A549 (cell line): ENCODE data around the gene HRH1. TPM values are rescaled to one million over a fixed set of nuclear protein-coding genes. Genes with fewer than 3 reads are reported as not detected.
"Not testable (repeated sequence)": the region's sequence is repeated elsewhere in the genome, so short reads cannot be mapped to it uniquely, and the experiment has no call there.

Experiments
- ATAC-seq, 2 experiments: fragments of 200-7000 bp in 1 of 2; fragments of >200 bp in 1 of 2; cut with Nextera tagmentation in 1 of 2; cut with Tn5 transposase in 1 of 2; 3 replicates each; pipeline versions ENCODE4 v1.8.0 to v1.9.1; 2018 to 2020; ENCODE audit warnings: mild to moderate bottlenecking in 1 of 2, moderate library complexity in 1 of 2
- CTCF ChIA-PET: fragments of 300-600 bp; sonication (Branson Sonifier 250); formaldehyde crosslinking; extraction: SDS; loops from one replicate; lab custom pipeline; 2021; ENCODE audit warnings: antibody characterized with exemption, inconsistent platforms; lab: Yijun Ruan, JAX
- POLR2A ChIA-PET: fragments of 350-600 bp; formaldehyde crosslinking; extraction: SDS; loops from one replicate; lab custom pipeline; 2021; ENCODE audit warnings: antibody characterized with exemption, inconsistent platforms; lab: Yijun Ruan, JAX
- DNase-seq, 2 experiments: peaks; one replicate each; pipeline versions ENCODE4 v3.0.0 to v3.0.0-alpha.2; 2011 to 2016; ENCODE audit warnings: low read depth in 1 of 2, low spot score in 1 of 2
- FAIRE-seq: peaks from 2 replicates; lab custom pipeline; 2011; peaks lifted over from hg19 to GRCh38; lab: Jason Lieb, UNC
- H3K27ac ChIP-seq, 2 experiments: fragments of >200 bp; sonication (Bioruptor Twin); formaldehyde crosslinking; 3 replicates each; pipeline ENCODE4 v1.5.1; 2016 to 2017
- H3K4me1 ChIP-seq: fragments of >200 bp; sonication (Bioruptor Twin); formaldehyde crosslinking; 3 replicates; pipeline ENCODE4 v1.6.1; 2016
- H3K4me2 ChIP-seq: fragments of >200 bp; sonication (Bioruptor Twin); formaldehyde crosslinking; 3 replicates; pipeline ENCODE4 v1.6.1; 2016
- H3K4me3 ChIP-seq: fragments of >200 bp; sonication (Bioruptor Twin); formaldehyde crosslinking; 3 replicates; pipeline ENCODE4 v1.5.1; 2016
- H3K9me3 ChIP-seq: fragments of >200 bp; sonication (Bioruptor Twin); formaldehyde crosslinking; 3 replicates; pipeline ENCODE4 v1.6.1; 2016
- BCL3 ChIP-seq: fragments of >200 bp; sonication (Bioruptor Twin); formaldehyde crosslinking; IDR thresholded peaks from 3 replicates; pipeline ENCODE4 v1.6.1; 2016
- BHLHE40 ChIP-seq: IDR thresholded peaks from 2 replicates; pipeline ENCODE4 v1.6.1; 2012; ENCODE audit warnings: low read depth, low read length, inconsistent platforms
- CEBPB ChIP-seq, 2 experiments: fragments of >200 bp in 1 of 2; sonication (Bioruptor Twin) in 1 of 2; formaldehyde crosslinking in 1 of 2; IDR thresholded peaks; 2 replicates each; pipeline ENCODE4 v1.6.1; 2012 to 2016
- CHD2 ChIP-seq: fragments of 150-350 bp; IDR thresholded peaks from 2 replicates; pipeline ENCODE4 v1.6.1; 2014; ENCODE audit warnings: low read length; ENCODE audit not compliant: partially characterized antibody
- CHD4 ChIP-seq: fragments of 200-600 bp; sonication (generic); IDR thresholded peaks from 2 replicates; pipeline ENCODE4 v1.6.1; 2016; ENCODE audit warnings: antibody characterized with exemption, mild to moderate bottlenecking, borderline replicate concordance
- EHF ChIP-seq: fragments of 250-450 bp; sonication (Bioruptor Pico); IDR thresholded peaks from 2 replicates; pipeline ENCODE4 v1.5.0; 2020; ENCODE audit warnings: mild to moderate bottlenecking
- EHMT2 ChIP-seq: fragments of 200-600 bp; sonication (generic); IDR thresholded peaks from 2 replicates; pipeline ENCODE4 v1.6.1; 2016; ENCODE audit warnings: antibody characterized with exemption, low read depth, mild to moderate bottlenecking, moderate library complexity
- ELK1 ChIP-seq: fragments of 150-350 bp; IDR thresholded peaks from 2 replicates; pipeline ENCODE4 v1.6.1; 2014; ENCODE audit warnings: low read depth, mild to moderate bottlenecking, low read length
- EP300 ChIP-seq, 2 experiments: fragments of >200 bp; sonication (Bioruptor Twin); formaldehyde crosslinking; IDR thresholded peaks; 2 replicates in 1 of 2; 3 replicates in 1 of 2; pipeline ENCODE4 v1.6.1; 2016 to 2017
- FOSL2 ChIP-seq, 2 experiments: fragments of 450-650 bp in 1 of 2; fragments of >200 bp in 1 of 2; sonication (Bioruptor Twin) in 1 of 2; formaldehyde crosslinking; IDR thresholded peaks; 2 replicates each; pipeline versions ENCODE4 v1.5.0 to v1.6.1; 2016 to 2020; ENCODE audit warnings: mild to moderate bottlenecking in 1 of 2, moderate library complexity in 1 of 2
- GATA3 ChIP-seq: IDR thresholded peaks from 2 replicates; pipeline ENCODE4 v1.6.1; 2012; ENCODE audit warnings: borderline replicate concordance
- HDAC2 ChIP-seq: fragments of 200-600 bp; sonication (generic); IDR thresholded peaks from 2 replicates; pipeline ENCODE4 v1.6.1; 2016
- KDM1A ChIP-seq: fragments of 200-600 bp; sonication (generic); IDR thresholded peaks from 2 replicates; pipeline ENCODE4 v1.6.1; 2016; ENCODE audit warnings: low read depth, mild to moderate bottlenecking
- KDM5A ChIP-seq: fragments of 200-600 bp; sonication (generic); IDR thresholded peaks from 2 replicates; pipeline ENCODE4 v1.6.1; 2016; ENCODE audit warnings: antibody characterized with exemption, mild to moderate bottlenecking
- MAX ChIP-seq: IDR thresholded peaks from 2 replicates; pipeline ENCODE4 v1.6.1; 2012
- MAZ ChIP-seq: fragments of 150-350 bp; IDR thresholded peaks from 2 replicates; pipeline ENCODE4 v1.6.1; 2014; ENCODE audit warnings: antibody characterized with exemption, low read depth, low read length, borderline replicate concordance
- MYC ChIP-seq: IDR thresholded peaks from 2 replicates; pipeline ENCODE4 v1.6.1; 2012; ENCODE audit warnings: mild to moderate bottlenecking, inconsistent platforms, low read length, improper control_type of control experiment, borderline replicate concordance
- POLR2A ChIP-seq: IDR thresholded peaks from 2 replicates; pipeline ENCODE4 v1.6.1; 2012; ENCODE audit warnings: mild to moderate bottlenecking, low read length
- RAD21 ChIP-seq, 2 experiments: fragments of >200 bp in 1 of 2; sonication (Bioruptor Twin) in 1 of 2; formaldehyde crosslinking in 1 of 2; IDR thresholded peaks in 1 of 2; conservative IDR thresholded peaks in 1 of 2; 2 replicates in 1 of 2; 3 replicates in 1 of 2; pipeline ENCODE4 v1.6.1; 2012 to 2018; ENCODE audit warnings: inconsistent platforms in 1 of 2
- RARB ChIP-seq: fragments of 250-450 bp; sonication (Bioruptor Pico); IDR thresholded peaks from 2 replicates; pipeline ENCODE4 v1.8.0; 2021; ENCODE audit warnings: mild to moderate bottlenecking, moderate library complexity
- RCOR1 ChIP-seq: fragments of 150-350 bp; IDR thresholded peaks from 2 replicates; pipeline ENCODE4 v1.6.1; 2014; ENCODE audit warnings: antibody characterized with exemption, low read length, low read depth
- RFX5 ChIP-seq: fragments of 450-650 bp; IDR thresholded peaks from 2 replicates; pipeline ENCODE4 v1.7.1; 2014; ENCODE audit warnings: antibody characterized with exemption, mild to moderate bottlenecking, moderate library complexity
- RNF2 ChIP-seq: fragments of 200-600 bp; sonication (generic); IDR thresholded peaks from 2 replicates; pipeline ENCODE4 v1.6.1; 2016; ENCODE audit warnings: low read depth, mild to moderate bottlenecking, antibody characterized with exemption, moderate library complexity, borderline replicate concordance
- SREBF2 ChIP-seq: fragments of 450-650 bp; IDR thresholded peaks from 2 replicates; pipeline ENCODE4 v1.6.1; 2014; ENCODE audit warnings: mild to moderate bottlenecking, moderate library complexity
- TFCP2L1 ChIP-seq: fragments of 250-450 bp; sonication (Bioruptor Pico); IDR thresholded peaks from 2 replicates; pipeline ENCODE4 v1.5.0; 2021; ENCODE audit warnings: mild to moderate bottlenecking
- TP53 ChIP-seq: fragments of 250-450 bp; sonication (Bioruptor Pico); IDR thresholded peaks from 2 replicates; pipeline ENCODE4 v1.5.0; 2021; ENCODE audit warnings: mild to moderate bottlenecking, moderate library complexity
- ZFP36 ChIP-seq: fragments of 450-650 bp; IDR thresholded peaks from 2 replicates; pipeline ENCODE4 v1.6.1; 2014; ENCODE audit warnings: borderline replicate concordance; ENCODE audit not compliant: partially characterized antibody
- ZNF302 ChIP-seq: fragments of 250-450 bp; sonication (Bioruptor Pico); IDR thresholded peaks from 2 replicates; pipeline ENCODE4 v1.9.0; 2021; ENCODE audit warnings: inconsistent platforms, mild to moderate bottlenecking, moderate library complexity
- WGBS: methylation state at CpG from one replicate; pipeline ENCODE4 v1.1.6; 2017; ENCODE audit errors: missing lambda C conversion rate; 5-methylcytosine and 5-hydroxymethylcytosine counted together
- polyA plus RNA-seq, 4 experiments: library from polyadenylated mRNA; depleted of rRNA in 3 of 4; stranded (reverse); fragments of >200 nt; fragmentation: RNase III in 1 of 4; extraction: RNeasy Plus Mini Kit Qiagen cat#74134 plus additional on column Dnase treatment in 1 of 4; gene quantifications; 2 replicates in 3 of 4; 3 replicates in 1 of 4; pipeline ENCODE4 v1.2.3, GENCODE V29; 2011 to 2017
- TF ChIP-seq, protein P1 (sequence below): fragments of >200 bp; sonication (Bioruptor Twin); formaldehyde crosslinking; IDR thresholded peaks from 3 replicates; pipeline ENCODE4 v1.5.1; 2016

The HRH1 gene
- polyA plus RNA-seq, 2 of the 4 experiments (the other 2 are of a cell fraction), result 4.2 TPM

DNA sequence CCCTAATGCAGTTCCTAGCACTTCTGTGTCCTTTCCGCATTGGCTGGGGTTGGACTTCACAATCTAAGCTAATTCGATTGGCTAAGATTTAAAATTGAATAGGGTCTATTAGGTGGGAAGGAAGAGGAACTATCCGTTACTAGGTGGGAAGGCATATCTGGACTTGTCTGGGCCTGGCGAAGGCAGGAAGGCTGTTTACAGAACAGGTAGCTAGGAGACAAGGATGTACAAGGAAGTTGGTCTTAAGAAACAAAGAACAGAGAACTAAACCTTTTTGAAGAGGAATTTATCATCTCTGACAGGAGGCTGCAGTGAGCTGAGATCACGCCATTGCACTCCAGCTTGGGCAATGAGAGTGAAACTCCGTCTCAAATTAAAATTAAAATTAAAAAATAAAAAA, 100.6 kb downstream of the HRH1 start:
- no peak for TF ChIP-seq MAX
- TF ChIP-seq SREBF2, result no peak
- TF ChIP-seq RNF2, result no peak
- TF ChIP-seq FOSL2 (IDR thresholded peaks at IDR 0.05), result no peak
- TF ChIP-seq FOSL2 (CRISPR knock-in tag; IDR thresholded peaks at IDR 0.05), result no peak
- no peak for TF ChIP-seq TP53
- TF ChIP-seq EHMT2, result no peak
- no peak for TF ChIP-seq GATA3
- no peak for TF ChIP-seq HDAC2
- no peak for TF ChIP-seq KDM1A
- TF ChIP-seq BCL3, result no peak
- no peak for TF ChIP-seq RARB
- TF ChIP-seq, protein P1, sequence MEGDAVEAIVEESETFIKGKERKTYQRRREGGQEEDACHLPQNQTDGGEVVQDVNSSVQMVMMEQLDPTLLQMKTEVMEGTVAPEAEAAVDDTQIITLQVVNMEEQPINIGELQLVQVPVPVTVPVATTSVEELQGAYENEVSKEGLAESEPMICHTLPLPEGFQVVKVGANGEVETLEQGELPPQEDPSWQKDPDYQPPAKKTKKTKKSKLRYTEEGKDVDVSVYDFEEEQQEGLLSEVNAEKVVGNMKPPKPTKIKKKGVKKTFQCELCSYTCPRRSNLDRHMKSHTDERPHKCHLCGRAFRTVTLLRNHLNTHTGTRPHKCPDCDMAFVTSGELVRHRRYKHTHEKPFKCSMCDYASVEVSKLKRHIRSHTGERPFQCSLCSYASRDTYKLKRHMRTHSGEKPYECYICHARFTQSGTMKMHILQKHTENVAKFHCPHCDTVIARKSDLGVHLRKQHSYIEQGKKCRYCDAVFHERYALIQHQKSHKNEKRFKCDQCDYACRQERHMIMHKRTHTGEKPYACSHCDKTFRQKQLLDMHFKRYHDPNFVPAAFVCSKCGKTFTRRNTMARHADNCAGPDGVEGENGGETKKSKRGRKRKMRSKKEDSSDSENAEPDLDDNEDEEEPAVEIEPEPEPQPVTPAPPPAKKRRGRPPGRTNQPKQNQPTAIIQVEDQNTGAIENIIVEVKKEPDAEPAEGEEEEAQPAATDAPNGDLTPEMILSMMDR, result no peak
- TF ChIP-seq ELK1, result no peak
- no peak for TF ChIP-seq EHF (CRISPR knock-in tag)
- TF ChIP-seq CHD4, result no peak
- TF ChIP-seq KDM5A, result no peak
- TF ChIP-seq TFCP2L1 (CRISPR knock-in tag), result no peak
- TF ChIP-seq ZNF302, result no peak
- TF ChIP-seq ZFP36, result no peak
- TF ChIP-seq POLR2A, result no peak
- H3K4me2 ChIP-seq, result no peak overlapping the region
- H3K27ac ChIP-seq, result no peak overlapping the region
- no peak for ATAC-seq
- ChIA-PET POLR2A (interaction anchor here (0.9 kb wide), 1 partner anchor 17 kb away, joined by 4 read pairs; no protein-coding TSS in a partner anchor), CTCF (interaction anchor here (0.6 to 1.1 kb wide), 4 partner anchors 19 to 100 kb away, joined by 3 to 5 read pairs (median 3); partner anchors contain the start of gene HRH1)
- H3K9me3 ChIP-seq, result no peaks in the 10 kb centered on the region
- 84% methylated on average over 6 of the region's 6 CpGs for WGBS
- FAIRE-seq, result no peak
- 0 out of 3 replicates have a peak, but pooled peaks cover 3% of the 10 kb centered on the region for H3K4me1 ChIP-seq
- DNase-seq, result no peak
- no peak overlapping the region for H3K4me3 ChIP-seq

DNA sequence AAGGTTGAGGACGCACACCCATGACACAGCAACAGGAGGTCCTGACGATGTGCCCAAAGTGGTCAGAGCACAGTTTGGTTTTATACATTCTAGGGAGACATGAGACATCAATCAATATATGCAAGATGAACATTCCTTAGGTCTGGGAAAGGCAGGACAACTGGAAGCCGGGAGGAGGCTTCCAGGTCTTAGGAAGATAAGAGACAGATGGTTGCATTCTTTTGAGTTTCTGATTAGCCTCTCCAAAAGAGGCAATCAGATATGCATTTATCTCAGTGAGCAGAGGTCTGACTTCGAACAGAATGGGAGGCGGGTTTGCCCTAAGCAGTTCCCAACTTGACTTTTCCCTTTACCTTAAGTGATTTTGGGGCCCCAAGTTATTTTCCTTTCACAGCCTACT, 101.2 kb downstream of the HRH1 start:
- not testable (repeated sequence) for H3K4me1 ChIP-seq, H3K9me3 ChIP-seq, DNase-seq, FAIRE-seq, H3K4me3 ChIP-seq, H3K4me2 ChIP-seq, H3K27ac ChIP-seq, ATAC-seq
- ChIA-PET CTCF (interaction anchor here (0.6 to 1.1 kb wide), 3 partner anchors 19 to 101 kb away, joined by 3 to 5 read pairs (median 3); partner anchors contain the start of gene HRH1), POLR2A (interaction anchor here (0.9 kb wide), 1 partner anchor 16 kb away, joined by 4 read pairs; no protein-coding TSS in a partner anchor)
- 94% methylated on average over 5 of the region's 5 CpGs for WGBS

DNA sequence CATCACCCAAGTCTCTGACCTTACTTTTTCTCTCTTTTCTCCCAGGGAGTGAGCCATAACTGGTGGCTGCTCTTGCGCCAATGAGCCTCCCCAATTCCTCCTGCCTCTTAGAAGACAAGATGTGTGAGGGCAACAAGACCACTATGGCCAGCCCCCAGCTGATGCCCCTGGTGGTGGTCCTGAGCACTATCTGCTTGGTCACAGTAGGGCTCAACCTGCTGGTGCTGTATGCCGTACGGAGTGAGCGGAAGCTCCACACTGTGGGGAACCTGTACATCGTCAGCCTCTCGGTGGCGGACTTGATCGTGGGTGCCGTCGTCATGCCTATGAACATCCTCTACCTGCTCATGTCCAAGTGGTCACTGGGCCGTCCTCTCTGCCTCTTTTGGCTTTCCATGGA, 104.7 kb downstream of the HRH1 start:
- no peak overlapping the region for H3K27ac ChIP-seq
- ChIA-PET CTCF (no interaction called here), POLR2A (no interaction called here)
- FAIRE-seq (no peak), ATAC-seq (peak in 1 of 2 experiments; percentile 33; a peak in 1 of 6 replicates)
- 99% methylated on average over 11 of the region's 11 CpGs for WGBS
- H3K4me2 ChIP-seq, result no peak overlapping the region
- H3K4me1 ChIP-seq, result no peaks in the 10 kb centered on the region
- no peak for TF ChIP-seq KDM1A
- no peak for TF ChIP-seq CHD2
- TF ChIP-seq RCOR1, result no peak
- TF ChIP-seq RFX5, result no peak
- no peak for TF ChIP-seq MAZ
- no peak for TF ChIP-seq MYC
- TF ChIP-seq CEBPB (IDR thresholded peaks at IDR 0.05), result no peak
- no peak for TF ChIP-seq BHLHE40
- no peak for TF ChIP-seq EP300 (IDR thresholded peaks at IDR 0.05)
- TF ChIP-seq RAD21 (conservative IDR thresholded peaks at IDR 0.05 in 1 of 2, IDR thresholded peaks at IDR 0.05 in 1 of 2), result no peak
- TF ChIP-seq, all 56 proteins: peak for 0
- DNase-seq, result no peak
- Histone ChIP-seq H3K9me3 (no peaks in the 10 kb centered on the region), H3K4me3 (no peak overlapping the region)
